PC-3 (cell line): ENCODE data around the gene SRGAP2C. TPM values are rescaled to one million over a fixed set of nuclear protein-coding genes. Genes with fewer than 3 reads are reported as not detected.
A peak's percentile ranks its signal among the peaks of the same experiment; 100 is the strongest.
"Not testable (repeated sequence)": the region's sequence is repeated elsewhere in the genome, so short reads cannot be mapped to it uniquely, and the experiment has no call there.

Experiments
- ATAC-seq: fragments of 200-7000 bp; cut with Tn5 transposase; 2 replicates; pipeline ENCODE4 v1.9.1; 2020; ENCODE audit warnings: mild to moderate bottlenecking, moderate library complexity
- BruUV-seq: library from RNA; stranded (reverse); fragments of 400-500 nt; replicated peaks from 2 replicates; lab custom pipeline; 2021; lab: Mats Ljungman, UMichigan
- CTCF ChIA-PET: fragments of 300-600 bp; sonication (Branson Sonifier 250); formaldehyde crosslinking; loops from one replicate; lab custom pipeline; 2022; ENCODE audit warnings: antibody characterized with exemption; lab: Charles Lee
- POLR2A ChIA-PET: fragments of 300-600 bp; sonication (Branson Sonifier 250); formaldehyde crosslinking; loops from one replicate; lab custom pipeline; 2022; ENCODE audit warnings: antibody characterized with exemption; ENCODE audit not compliant: unreplicated experiment; lab: Charles Lee
- DNase-seq: peaks from one replicate; pipeline ENCODE4 v3.0.0-alpha.2; 2015
- H2AFZ ChIP-seq: fragments of 300-600 bp; sonication (generic); 2 replicates; pipeline ENCODE4 v1.6.0; 2016; ENCODE audit warnings: antibody characterized with exemption, low read length
- H3F3A ChIP-seq: fragments of 300-600 bp; sonication (generic); one replicate; pipeline ENCODE4 v1.6.0; 2017; ENCODE audit warnings: antibody characterized with exemption, low read length, control low read depth, mild to moderate bottlenecking; ENCODE audit not compliant: unreplicated experiment
- H3K27ac ChIP-seq: fragments of 300-600 bp; sonication (generic); 2 replicates; pipeline ENCODE4 v1.5.1; 2016; ENCODE audit warnings: mild to moderate bottlenecking, low read length
- H3K27me3 ChIP-seq: fragments of 300-600 bp; sonication (generic); 2 replicates; pipeline ENCODE4 v1.6.1; 2016; ENCODE audit warnings: low read length, mixed read lengths
- H3K36me3 ChIP-seq: fragments of 300-600 bp; sonication (generic); 2 replicates; pipeline ENCODE4 v1.6.1; 2016; ENCODE audit warnings: low read depth, mixed run types, low read length, mixed read lengths
- H3K4me1 ChIP-seq: fragments of 300-600 bp; sonication (generic); 2 replicates; pipeline ENCODE4 v1.5.1; 2016; ENCODE audit warnings: low read length; ENCODE audit not compliant: insufficient read depth
- H3K4me2 ChIP-seq: fragments of 300-600 bp; sonication (generic); 2 replicates; pipeline ENCODE4 v1.6.0; 2016; ENCODE audit warnings: low read length
- H3K4me3 ChIP-seq: fragments of 300-600 bp; sonication (generic); 2 replicates; pipeline ENCODE4 v1.5.1; 2016; ENCODE audit warnings: mild to moderate bottlenecking, low read length, mixed read lengths
- H3K79me2 ChIP-seq: fragments of 300-600 bp; sonication (generic); 2 replicates; pipeline ENCODE4 v1.6.1; 2017; ENCODE audit warnings: low read length, mixed read lengths
- H3K9ac ChIP-seq: fragments of 300-600 bp; sonication (generic); 2 replicates; pipeline ENCODE4 v1.6.0; 2016; ENCODE audit warnings: mild to moderate bottlenecking, low read length
- H3K9me2 ChIP-seq: fragments of 300-600 bp; sonication (generic); replicated peaks from 2 replicates; pipeline ENCODE4 v1.6.1; 2016; ENCODE audit warnings: mixed run types, low read length, mixed read lengths
- H3K9me3 ChIP-seq: fragments of 300-600 bp; sonication (generic); 2 replicates; pipeline ENCODE4 v1.6.1; 2016; ENCODE audit warnings: low read length, mixed read lengths
- H4K20me1 ChIP-seq: fragments of 300-600 bp; sonication (generic); 2 replicates; pipeline ENCODE4 v1.6.1; 2016; ENCODE audit warnings: low read length, mixed read lengths
- intact Hi-C: fragments of 100-400 bp; cut with micrococcal nuclease; formaldehyde crosslinking; loops from 2 replicates; pipeline ENCODE4 v1.9.0; 2023
- total RNA-seq: library from RNA; depleted of rRNA; stranded (reverse); fragments of >200 nt; gene quantifications from 2 replicates; pipeline ENCODE4 v1.2.3, GENCODE V29; 2014

The SRGAP2C gene
- total RNA-seq, 1 experiment from 2014 or later = 7.6 TPM

- POLR2A ChIA-PET, intact Hi-C loops, H3K9ac ChIP-seq, H2AFZ ChIP-seq, H3K27me3 ChIP-seq, H3K4me3 ChIP-seq, DNase-seq, H3K9me3 ChIP-seq, H3K4me2 ChIP-seq, H4K20me1 ChIP-seq, H3K36me3 ChIP-seq, H3K79me2 ChIP-seq, CTCF ChIA-PET, H3F3A ChIP-seq, H3K9me2 ChIP-seq, BruUV-seq, H3K4me1 ChIP-seq, H3K27ac ChIP-seq: not testable (repeated sequence)
- ATAC-seq = peak; percentile 76
Observed at GRCh38 chr1:121361451-121362233, 176.9 kb downstream of the SRGAP2C start.

DNA sequence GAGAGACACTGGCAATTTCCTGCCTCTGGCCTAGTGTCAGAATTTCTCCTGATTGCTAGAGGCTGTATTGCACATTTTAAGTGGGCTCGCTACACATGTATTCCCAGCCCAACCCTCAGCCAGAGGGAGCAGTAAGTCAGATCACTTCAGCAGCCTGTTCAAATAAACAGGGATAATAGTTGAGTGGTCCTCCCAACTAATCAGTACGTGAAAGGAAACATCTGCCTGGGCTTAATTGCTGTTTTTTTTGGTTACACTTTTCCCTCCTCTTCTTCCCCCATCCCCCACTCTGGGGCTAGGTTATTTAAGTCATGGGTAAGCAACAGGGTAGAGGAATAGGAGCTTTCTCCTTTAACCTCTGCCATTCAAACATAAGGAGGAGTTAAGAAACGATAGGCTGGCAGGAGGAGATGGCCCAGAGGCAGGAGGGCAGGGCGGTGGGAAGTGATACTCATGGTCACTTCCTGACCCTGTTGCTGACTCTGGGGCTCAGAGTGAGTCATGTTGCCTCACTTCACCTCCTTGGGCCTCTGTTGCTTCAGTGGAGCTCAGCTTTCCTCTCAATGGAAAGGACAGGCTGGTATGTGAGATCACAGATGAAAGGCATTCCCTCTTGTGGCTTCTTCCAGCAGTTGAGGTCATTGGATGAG, 177.6 kb downstream of the SRGAP2C start:
- intact Hi-C loops, H3K4me2 ChIP-seq, H3K27me3 ChIP-seq, H3K4me1 ChIP-seq, H3K27ac ChIP-seq, POLR2A ChIA-PET, H3K9ac ChIP-seq, BruUV-seq, H3K9me3 ChIP-seq, H3F3A ChIP-seq, H4K20me1 ChIP-seq, CTCF ChIA-PET, H3K4me3 ChIP-seq, H3K79me2 ChIP-seq, H3K9me2 ChIP-seq, DNase-seq, H3K36me3 ChIP-seq, H2AFZ ChIP-seq: not testable (repeated sequence)
- ATAC-seq = peak; percentile 55

DNA sequence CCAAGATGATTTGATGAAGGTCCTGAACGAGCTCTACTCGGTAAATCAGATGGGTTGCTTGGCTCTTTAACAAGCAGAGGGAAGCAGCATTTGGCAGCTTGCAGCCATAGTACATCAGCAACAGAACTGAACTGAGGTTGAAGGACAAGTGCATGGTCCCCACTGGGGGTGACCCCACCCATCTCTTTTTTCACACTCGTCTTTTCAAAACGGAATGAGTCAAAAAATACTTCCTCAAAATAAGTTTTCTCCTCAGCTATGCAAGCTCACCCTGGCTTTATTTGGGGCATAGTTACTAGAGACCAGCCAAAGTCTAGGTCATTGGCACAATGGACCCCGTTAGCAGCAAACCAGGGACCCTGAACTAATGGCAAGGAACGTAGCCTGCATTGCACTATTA, 180.5 kb downstream of the SRGAP2C start:
- H3K9ac ChIP-seq, intact Hi-C loops, H3K9me2 ChIP-seq, H3K36me3 ChIP-seq, CTCF ChIA-PET, H3K79me2 ChIP-seq, ATAC-seq, DNase-seq, H3K27ac ChIP-seq, H3F3A ChIP-seq, POLR2A ChIA-PET, H3K4me1 ChIP-seq, H2AFZ ChIP-seq, H3K4me2 ChIP-seq, BruUV-seq, H4K20me1 ChIP-seq, H3K27me3 ChIP-seq, H3K9me3 ChIP-seq, H3K4me3 ChIP-seq: not testable (repeated sequence)

DNA sequence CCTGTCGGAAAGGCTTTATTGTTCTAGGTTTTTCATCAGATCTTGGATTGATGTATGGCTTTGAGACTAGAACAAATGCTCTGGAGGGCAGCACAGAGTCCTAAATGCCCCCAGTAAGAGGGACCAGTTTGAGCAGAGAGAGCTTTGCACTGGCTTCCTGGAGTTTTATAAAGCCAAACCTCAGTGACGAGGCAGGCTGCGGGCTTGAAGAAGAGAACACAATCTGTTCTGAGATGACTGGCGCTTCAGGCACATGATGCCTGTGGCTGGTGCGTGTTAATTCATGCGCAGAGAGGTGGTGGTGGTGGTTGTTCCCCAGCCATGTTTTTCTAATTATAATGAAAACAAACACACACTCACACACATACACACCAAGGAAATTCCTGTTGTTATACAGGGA, 180.9 kb downstream of the SRGAP2C start:
- H3K9ac ChIP-seq, H3K27ac ChIP-seq, H4K20me1 ChIP-seq, H2AFZ ChIP-seq, ATAC-seq, CTCF ChIA-PET, H3K79me2 ChIP-seq, H3K27me3 ChIP-seq, BruUV-seq, H3K9me3 ChIP-seq, H3F3A ChIP-seq, intact Hi-C loops, H3K9me2 ChIP-seq, H3K4me1 ChIP-seq, H3K36me3 ChIP-seq, H3K4me2 ChIP-seq, H3K4me3 ChIP-seq, DNase-seq, POLR2A ChIA-PET: not testable (repeated sequence)

DNA sequence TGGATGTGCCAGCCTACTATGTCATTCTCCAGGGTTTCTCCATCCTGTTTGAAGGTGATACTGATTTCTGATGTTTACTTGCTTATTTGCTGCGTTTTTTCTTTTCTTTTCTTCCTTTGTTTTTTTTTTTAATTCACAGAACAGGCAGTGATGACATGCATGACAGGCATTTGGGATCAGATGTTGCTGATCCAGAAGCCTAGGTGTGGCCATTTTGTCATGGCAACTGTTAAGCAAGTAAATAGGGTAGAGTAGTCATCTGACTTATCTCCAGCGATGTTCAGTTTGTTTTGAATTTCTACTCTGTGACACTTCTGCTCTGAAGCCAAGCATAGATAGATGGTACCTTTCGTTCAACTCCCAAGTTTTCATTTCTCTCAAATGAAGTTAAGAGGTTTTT, 181.4 kb downstream of the SRGAP2C start:
- H3K4me2 ChIP-seq, DNase-seq, CTCF ChIA-PET, H3K4me3 ChIP-seq, H3K27ac ChIP-seq, H3K27me3 ChIP-seq, H3K79me2 ChIP-seq, H3F3A ChIP-seq, H3K9me3 ChIP-seq, intact Hi-C loops, H4K20me1 ChIP-seq, H3K9ac ChIP-seq, H2AFZ ChIP-seq, H3K36me3 ChIP-seq, H3K4me1 ChIP-seq, ATAC-seq, BruUV-seq, H3K9me2 ChIP-seq, POLR2A ChIA-PET: not testable (repeated sequence)

GRCh38 chr1:121368910-121369309, 184.1 kb downstream of the SRGAP2C start:
- H3K9me2 ChIP-seq, intact Hi-C loops, H3K9me3 ChIP-seq, H3K4me3 ChIP-seq, H4K20me1 ChIP-seq, H3F3A ChIP-seq, H3K4me1 ChIP-seq, BruUV-seq, H3K79me2 ChIP-seq, POLR2A ChIA-PET, H3K9ac ChIP-seq, H3K27me3 ChIP-seq, DNase-seq, H2AFZ ChIP-seq, ATAC-seq, H3K36me3 ChIP-seq, H3K4me2 ChIP-seq, H3K27ac ChIP-seq, CTCF ChIA-PET: not testable (repeated sequence)
